GM19397 (cell line): ENCODE measurements around the gene NISCH.

Experiments used
- ATAC-seq: cut with Tn5 transposase; IDR thresholded peaks from one replicate; pipeline ENCODE4 v1.9.1; 2021; ENCODE audit warnings: mild to moderate bottlenecking, moderate library complexity; ENCODE audit not compliant: unreplicated experiment

NISCH gene

DNA sequence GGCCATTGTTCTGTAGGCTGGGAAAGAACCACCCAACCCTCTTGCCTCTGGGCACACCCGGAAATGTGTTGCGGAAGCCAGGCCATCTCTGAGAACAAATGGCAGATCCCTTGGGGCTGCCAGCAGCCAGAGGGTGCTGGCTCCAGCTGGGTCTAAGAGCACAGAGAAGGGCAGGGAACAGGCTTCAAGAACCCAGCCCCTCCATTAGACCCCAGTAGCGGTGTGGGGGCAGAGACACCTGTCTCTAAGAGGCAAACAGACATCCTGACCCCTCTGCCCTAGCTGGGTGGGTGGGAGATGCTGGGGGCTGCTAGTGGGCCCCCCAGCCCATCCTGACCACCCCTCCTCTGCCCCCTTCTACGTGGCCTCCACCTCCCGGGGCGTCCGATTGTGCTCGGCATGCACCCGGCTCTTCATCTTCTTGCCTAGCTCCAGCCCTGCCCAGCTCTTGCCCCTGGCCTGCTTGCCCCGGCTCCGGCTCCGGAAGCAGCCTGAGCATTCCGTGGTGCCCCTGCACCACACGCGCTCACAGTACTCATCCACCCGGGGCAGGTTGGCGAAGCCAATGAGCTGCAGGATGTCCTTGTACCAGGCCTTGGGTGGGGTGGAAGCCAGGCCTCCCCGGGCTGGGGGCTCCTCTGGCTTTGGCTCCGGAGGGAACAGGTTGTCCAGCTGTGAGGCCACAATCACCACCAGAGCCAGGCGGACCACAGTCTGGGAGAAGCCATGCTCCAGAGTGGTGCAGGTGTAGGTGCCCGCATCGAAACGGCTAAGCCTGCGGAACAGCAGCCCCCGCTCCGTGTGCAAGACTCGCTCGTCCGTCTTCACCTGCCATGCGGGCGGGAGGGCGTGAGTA is 19.9 kb upstream of the NISCH start:
- ATAC-seq = no peak

DNA sequence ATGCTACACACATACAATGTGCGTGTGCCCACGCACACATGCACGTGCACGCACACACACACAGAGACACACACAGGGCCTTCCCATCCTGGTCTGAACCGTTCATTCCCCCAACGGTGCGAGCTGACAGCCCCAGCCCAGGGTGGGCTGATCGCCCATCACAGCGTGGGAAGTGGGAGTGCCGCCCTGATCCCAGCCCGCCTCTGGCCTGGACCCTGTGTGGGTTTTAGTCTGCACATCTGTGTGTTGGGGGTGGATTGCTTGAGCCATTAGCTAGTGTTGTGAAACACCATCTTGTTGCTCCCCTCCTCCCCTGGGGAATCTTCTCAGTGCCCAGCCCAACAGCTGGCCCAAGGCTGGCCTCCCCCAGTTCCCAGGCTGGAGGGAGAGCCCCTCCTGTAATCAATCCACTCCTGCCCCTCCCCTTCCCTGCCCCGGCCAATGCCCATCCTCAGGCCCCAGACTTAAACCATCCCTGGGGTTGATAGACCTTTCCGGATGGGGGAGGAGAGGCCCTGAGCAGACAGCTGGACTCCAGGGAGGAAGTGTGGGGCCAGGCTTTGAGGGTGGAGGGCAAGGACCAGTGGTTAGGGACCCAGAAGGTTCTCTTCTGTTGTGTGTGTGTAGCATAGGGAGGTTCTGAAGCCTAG is 18.8 kb upstream of the NISCH start:
- ATAC-seq = no peak

GRCh38 chr3:52437326-52438103 is 17.9 kb upstream of the NISCH start:
- no peak for ATAC-seq

GRCh38 chr3:52438104-52438376 is 17.4 kb upstream of the NISCH start:
- ATAC-seq = no peak

- no peak for ATAC-seq
Observed at GRCh38 chr3:52438579-52439425, 16.6 kb upstream of the NISCH start.

DNA sequence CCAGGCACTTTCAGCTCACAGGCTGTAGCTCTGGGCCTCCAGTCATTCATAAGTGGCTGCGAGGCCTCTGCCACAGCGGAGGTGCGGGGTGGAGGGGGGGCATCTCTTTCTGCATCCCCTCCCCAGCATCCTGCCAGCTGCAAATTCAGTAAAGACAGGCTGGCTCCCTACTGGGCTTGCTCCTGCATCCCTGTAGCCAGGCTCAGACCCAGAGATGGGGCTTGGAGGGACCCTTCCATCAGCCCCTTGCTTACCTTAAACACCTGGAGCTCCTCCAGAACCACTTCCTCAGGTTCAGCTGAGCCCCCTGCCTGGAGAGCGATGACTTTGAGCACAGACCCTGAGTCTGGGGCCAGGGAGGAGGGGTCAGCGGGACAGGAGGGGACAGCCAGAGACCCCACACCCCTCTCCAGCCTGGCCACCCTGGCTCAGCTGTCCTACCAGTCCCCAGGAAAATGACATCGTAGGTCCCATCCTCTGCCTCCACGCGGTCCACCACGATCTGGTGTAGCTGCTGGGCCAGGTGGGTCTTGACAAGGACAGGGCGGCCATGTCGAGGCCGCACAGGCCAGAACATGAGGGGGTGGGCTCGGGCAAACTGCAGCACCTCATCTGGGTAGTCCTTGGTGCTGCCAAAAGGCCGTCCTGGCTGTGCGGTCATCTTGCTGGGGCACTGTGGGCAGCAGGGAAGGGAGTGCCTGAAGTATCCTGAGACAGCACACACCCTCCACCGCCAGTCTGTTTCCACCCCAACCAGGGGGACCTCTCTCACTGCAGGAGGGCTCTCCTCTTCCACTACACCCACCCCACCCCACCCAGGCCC is 15.8 kb upstream of the NISCH start:
- ATAC-seq = no peak

DNA sequence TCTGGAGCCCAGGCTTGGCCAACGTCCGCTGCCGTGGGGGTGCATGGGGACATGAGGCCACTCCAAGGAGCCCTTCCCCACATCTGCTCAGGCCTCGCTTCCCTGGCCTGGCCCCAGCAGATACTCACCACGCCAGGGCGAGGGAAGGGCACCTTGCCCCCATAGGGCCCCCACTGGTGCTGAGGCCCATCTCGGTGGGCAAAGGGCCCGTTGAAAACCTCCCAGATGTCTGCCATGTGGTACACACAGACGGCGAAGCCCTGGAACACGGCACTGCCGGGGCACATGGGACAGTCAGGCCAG is 15.2 kb upstream of the NISCH start:
- ATAC-seq = no peak

- no peak for ATAC-seq
Observed at GRCh38 chr3:52440671-52441070, 14.7 kb upstream of the NISCH start.

- ATAC-seq = no peak
Observed at GRCh38 chr3:52441091-52441771, 14.2 kb upstream of the NISCH start.

- no peak for ATAC-seq
Observed at GRCh38 chr3:52441772-52442332, 13.6 kb upstream of the NISCH start.

DNA sequence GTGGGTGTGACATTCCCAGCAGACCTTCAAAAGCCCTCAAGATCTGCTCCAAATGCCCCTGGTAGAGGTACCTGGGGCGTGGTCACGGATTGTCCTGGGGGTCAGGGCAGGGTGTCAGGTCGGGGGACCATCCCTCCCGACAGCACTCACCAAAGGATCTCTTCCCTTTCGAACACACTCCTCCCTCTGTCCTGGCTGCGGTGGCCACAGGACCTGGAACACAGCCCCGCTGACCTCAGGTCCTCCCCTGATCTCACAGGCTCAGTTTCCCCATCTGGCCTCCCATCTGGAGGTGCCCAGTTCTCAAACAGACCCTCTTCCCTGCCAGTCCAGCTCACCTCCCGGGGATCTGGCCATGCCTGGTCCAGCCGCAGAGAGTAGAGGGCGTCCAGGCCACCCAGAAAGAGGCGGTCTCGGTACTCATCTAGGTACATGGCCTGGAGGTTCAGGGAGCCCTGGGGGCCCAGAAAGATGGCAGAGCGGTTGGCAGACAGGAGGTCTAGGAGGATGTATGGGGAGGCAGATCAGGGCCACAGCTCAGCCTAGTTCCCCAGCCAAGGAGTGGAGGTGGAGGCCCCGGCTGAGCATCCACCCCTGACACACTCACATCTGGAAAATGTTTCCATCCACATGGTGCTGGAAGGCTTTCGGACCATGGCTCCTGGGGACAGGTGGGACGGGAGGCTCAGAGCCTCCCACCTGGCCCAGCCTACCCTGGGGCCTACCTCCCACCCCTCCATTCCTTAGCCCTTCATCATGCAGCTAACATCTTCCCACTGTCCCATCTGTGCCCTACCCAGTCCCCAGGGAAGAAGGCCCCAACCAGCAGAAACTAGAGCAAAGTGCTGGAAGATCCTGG is 12.8 kb upstream of the NISCH start:
- ATAC-seq = no peak

DNA sequence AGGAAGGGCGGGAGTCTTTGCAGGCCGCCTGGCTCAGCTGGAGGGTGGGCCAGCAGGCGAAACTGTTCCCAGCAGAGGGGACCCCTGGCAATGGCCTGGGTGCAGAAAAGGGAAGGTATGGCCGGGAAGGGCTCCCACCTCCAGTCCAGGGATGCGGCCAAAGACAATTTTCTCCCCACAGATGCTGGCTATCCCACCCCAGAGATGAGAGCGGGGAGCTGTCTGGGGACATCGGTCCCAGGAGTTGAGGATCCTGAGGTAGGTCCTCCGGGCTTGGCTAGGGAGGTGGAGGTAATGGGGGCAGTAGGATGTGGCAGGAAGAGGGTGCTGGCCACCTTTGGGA is 12.2 kb upstream of the NISCH start:
- ATAC-seq = no peak

DNA sequence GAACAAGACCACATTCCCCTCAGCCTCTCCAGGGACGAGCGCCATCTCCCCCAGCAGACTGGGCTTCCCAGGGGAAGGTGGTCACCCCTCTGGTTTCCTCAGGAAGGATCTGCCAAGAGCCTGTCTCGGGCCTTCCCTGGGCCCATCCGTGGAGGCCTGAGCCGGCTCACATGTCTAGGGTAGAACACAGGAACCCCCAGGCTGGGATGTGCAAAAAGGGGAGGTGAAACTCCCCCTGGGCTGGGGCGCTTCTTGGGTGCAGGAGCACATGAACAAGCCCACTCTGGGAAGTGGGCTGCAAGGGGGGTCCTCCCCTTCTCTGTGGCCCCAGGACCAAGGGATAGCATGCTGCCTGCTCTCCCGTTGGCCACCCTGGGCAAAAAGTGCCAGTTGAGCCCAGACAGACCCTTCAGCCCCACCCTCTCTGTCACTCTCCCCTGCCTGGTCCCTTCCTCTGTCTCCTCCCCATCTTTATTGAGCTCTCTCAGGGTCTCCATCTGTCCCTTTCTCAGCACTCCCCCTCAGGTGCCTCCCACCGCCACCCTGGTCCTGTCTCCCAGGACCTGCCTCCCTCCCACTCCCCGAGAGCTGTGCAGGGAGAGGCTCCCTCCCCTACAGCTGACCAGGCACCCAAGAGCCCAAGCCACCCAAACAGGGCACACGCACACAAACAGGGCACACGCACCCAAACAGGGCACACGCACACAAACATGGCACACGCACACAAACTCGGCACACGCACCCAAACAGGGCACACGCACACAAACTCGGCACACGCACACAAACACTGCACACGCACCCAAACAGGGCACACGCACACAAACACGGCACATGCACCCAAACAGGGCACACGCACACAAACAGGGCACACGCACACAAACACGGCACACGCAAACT is 11.4 kb upstream of the NISCH start:
- ATAC-seq = no peak

DNA sequence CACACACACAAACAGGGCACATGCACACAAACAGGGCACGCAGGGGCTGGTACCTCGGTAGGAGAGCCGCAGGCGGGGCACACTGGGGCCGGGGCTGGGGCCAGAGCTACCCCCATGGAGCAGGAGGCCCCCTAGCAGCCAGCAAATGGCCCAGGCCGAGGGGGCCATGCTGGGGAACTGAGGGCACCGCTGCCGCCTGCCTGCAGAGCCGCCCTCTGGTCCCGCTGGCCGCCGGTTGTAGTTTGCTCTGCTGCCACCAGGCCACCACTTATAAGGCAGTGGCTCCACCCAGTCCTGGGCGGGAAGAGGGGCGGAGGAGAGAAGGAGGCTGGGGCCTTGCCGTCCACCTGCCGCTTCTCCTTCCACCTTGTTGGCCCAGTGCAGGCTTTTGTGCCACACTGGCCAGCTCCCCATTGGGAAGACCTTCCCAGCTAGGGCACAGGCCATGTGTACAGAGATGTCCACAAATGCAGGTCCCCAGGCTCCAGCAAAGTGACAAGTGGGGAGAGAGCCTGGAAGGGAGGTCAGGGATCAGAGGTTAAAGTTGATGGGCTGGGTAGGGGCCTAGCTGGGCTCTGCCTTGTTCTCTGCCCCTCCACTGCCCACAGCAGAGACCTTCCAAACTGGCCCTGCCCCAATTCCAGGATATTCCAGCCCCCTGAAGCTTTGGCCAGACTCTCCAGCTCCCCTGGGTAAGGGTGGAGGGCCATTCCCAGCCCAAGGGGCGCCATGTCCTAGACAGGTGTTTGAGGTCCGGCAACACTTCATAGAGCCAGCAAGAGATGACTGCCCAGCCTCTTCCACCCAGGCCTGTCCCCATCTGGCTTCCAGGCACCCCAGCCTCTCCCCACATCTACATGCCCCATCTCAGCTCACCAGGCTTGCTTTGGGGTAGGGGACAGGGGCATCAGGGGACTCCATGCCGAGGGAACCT is 10.3 kb upstream of the NISCH start, which contains the start of gene SEMA3G:
Gene SEMA3G (minus strand): TSS at position 244 of the 934 bp plus-strand sequence. CDS start 76 bp downstream, at position 168.
- ATAC-seq = peak; percentile 76

GRCh38 chr3:52446042-52446441 is 9.4 kb upstream of the NISCH start:
- ATAC-seq = no peak
